NCI-H526 (cell line): ENCODE data around the gene ZNF799.
"Not testable (repeated sequence)": the region's sequence is repeated elsewhere in the genome, so short reads cannot be mapped to it uniquely, and the experiment has no call there.

ENCODE experiments used
- DNase-seq, 2 experiments: peaks; one replicate each; lab custom pipeline; 2025; lab: John Stamatoyannopoulos, UW

The ZNF799 gene

DNA sequence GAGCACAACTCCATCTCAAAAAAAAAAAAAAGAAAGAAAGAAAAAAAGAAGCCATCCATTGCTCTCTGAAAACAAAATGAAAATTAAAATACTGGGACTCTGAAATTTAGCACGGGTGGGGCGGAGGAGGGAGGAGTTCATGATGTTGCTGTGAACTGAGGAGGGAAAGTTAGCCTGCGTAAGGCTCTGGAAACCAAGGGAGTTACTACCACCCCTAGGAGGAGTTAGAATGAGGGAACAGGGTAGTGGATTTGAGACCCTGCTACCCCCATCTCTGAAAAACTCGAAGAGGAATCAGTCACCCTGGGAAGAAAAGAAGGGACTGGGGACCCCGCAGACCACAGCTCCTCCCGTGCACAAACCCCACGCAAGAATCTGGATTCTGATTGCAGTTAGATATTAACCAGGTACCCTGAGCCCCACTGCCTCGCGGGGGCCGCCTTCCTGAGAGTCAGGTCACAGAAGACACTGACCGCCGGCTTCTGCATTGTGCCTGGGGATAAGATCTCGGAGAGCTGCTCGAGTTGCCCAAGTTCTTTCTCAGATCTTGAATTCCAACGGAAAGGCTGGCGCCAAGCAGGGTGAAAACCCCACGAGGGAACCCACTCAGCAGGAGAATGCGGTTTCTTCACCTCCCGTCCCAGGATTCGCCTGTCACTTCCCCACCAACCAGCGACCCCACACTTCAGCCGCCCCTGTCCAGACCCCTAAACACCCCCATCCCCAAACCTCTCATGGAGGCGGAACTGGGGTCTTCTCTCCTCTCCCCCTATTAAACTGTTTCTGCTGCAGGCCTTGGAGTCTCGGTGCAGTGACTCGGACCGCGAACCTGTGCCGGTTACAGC lies 36.5 kb downstream of the ZNF799 start:
- no peak for DNase-seq

DNA sequence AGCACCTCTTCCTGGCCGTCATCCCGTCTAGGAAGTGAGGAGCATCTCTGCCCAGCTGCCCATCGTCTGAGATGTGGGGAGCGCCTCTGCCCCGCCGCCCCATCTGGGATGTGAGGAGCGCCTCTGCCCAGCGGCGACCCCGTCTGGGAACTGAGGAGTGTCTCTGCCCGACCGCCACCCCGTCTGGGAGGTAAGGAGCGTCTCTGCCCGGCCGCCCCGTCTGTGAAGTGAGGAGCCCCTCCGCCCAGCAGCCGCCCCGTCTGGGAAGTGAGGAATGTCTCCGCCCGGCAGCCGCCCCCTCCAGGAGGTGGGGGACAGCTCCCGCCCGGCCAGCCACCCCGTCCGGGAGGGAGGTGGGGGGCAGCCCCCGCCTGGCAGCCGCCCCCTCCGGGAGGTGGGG lies 38.8 kb downstream of the ZNF799 start:
- not testable (repeated sequence) for DNase-seq

DNA sequence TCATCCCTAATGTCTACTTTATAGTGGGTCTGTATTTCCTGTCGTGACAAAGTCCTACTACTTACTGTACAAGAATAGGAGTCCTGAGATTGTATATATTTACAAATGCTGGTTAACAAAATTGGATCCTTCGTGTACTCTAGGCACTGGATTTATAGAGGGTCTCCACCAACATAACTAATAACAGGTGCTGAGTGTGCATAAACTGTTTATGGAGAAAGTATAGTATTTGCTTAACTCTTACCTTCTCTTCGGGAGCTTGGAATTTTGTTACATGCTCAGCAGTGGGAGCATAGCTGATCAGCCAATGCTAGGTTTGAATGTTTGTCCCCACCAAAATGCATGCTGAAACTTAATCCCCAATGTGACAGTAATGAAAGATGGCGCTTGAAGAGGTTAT lies 47.7 kb downstream of the ZNF799 start:
- DNase-seq = no peak

DNA sequence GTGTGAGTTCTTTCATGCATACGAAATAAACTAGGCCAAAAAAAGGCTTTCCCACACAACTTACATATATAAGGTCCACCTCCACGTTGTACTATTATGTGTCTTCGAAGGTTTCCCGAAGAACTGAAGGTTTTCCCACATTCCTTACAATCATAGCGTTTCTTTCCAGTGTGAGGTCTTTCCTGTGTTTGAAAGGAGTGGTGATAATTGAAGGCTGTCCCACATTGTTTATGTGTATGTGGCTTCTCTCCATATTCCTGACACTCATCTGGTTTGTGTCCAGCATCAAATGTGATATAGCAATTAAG lies 50.2 kb downstream of the ZNF799 start:
- DNase-seq = no peak

DNA sequence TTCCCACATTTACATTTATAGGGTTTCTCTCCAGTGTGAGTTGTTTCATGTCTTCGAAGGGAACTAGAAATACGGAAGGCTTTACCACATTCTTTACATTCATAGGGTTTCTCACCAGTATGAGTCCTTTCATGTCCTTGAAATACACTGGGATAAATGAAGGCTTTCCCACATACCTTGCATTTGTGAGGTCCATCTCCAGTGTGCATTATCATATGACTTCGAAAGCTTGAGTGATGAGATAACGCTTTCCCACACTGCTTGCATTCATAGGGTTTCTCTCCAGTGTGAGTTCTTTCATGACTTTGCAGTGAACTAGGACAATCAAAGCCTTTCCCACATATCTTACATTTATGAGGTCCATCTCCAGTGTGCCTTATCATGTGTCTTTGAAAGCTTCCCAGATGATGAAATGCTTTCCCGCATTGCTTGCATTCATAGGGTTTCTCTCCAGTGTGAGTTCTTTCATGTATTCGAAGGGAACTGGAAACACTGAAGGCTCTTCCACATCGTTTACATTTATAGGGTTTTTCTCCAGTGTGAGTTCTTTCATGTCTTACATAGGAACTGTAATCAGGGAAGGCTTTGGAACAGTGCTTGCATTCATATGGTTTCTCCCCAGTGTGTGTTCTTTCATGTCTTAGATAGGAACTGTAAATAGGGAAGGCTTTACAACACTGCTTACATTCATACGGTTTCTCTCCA lies 50.7 kb downstream of the ZNF799 start:
- DNase-seq = no peak

DNA sequence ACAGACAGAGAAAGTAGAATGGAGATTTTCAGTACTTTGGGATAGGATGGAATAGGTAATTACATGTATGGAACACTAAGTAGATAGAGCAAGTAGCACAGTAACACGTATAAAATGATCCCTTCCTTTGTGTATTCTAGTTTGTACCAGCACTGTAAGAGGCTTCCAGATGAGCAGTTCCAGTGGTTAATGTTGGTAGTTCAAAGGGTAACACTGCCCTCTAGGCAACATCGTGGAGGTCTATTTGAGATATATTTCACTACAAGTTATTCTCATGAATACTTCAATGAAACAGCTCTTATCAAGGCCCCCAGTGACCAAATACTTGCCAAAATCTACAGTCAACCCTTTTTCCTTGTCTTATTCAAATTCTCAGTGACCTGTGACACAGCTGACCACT lies 54.2 kb downstream of the ZNF799 start:
- peak in 1 of 2 experiments; percentile 22 for DNase-seq

DNA sequence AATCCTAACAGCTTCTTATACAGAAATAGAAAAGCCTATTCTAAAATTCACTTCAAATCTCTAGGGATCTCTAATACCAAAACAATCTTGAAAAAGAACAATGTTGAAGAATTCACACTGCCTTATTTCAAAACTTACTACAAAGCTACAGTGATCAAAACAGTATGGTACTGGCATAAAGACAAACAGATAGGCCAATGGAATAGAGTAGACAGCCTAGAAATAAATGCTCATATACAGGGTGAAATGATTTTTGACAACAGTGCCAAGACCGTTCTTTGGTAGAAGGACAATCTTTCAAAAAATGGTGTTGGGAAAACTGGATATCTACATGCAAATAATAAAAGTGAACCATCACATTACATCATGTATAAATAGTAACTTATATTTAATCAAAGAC lies 55.9 kb downstream of the ZNF799 start:
- DNase-seq = no peak
